ENCODE data around the gene MBD5. TPM values are rescaled to one million over a fixed set of nuclear protein-coding genes. Genes with fewer than 3 reads are reported as not detected.

MBD5 gene
- total RNA-seq, 2 donors from 2014 or later: 34.7 to 40.9 TPM

DNA sequence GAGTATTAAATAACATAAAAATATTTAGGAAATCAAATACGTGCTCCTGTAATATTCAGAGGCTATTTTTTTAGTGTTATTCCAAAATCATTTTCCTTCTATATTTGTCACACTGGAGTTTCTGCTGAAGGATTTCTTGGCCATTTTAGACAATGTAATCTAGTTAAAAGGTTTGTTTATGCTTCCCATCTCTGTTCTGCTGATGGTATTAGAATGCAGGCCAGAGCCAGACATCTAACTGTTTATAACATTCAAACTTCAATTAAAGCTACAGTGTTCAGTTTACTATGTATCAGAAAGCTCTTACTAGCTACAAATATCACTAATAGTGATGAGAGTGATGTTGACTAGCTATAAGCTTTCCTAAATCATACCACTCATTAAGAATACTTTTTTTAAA lies 7.9 kb downstream of the MBD5 start:
- DNase-seq (no peak), ATAC-seq (replicated peaks in 1 of 2) (no peak)
- Mint-ChIP-seq H3K27me3 (ENCODE audit: low read depth) (no peaks in the 10 kb centered on the region), H3K4me1 (ENCODE audit: low read depth) (peaks cover 22% of the 10 kb centered on the region), H3K27ac (no peak overlapping the region), H3K4me3 (no peak overlapping the region), H3K9me3 (no peaks in the 10 kb centered on the region), H3K36me3 (ENCODE audit: insufficient read depth in 2 of 2) (no peaks in the 10 kb centered on the region)

- no peak for ATAC-seq (replicated peaks in 1 of 2)
- H3K4me3 Mint-ChIP-seq: no peak overlapping the region
Measured at GRCh38 chr2:148031152-148031551, 10.3 kb downstream of the MBD5 start.

GRCh38 chr2:148032215-148032614 lies 11.3 kb downstream of the MBD5 start:
- Mint-ChIP-seq H3K36me3 (ENCODE audit: insufficient read depth in 2 of 2) (no peaks in the 10 kb centered on the region), H3K4me3 (no peak overlapping the region), H3K27ac (no peak overlapping the region), H3K27me3 (ENCODE audit: low read depth) (no peaks in the 10 kb centered on the region), H3K4me1 (ENCODE audit: low read depth) (peaks cover 5% of the 10 kb centered on the region), H3K9me3 (no peaks in the 10 kb centered on the region)
- no peak for DNase-seq
- no peak for ATAC-seq (replicated peaks in 1 of 2)

More at GRCh38 chr2:148031152-148031551, 10.3 kb downstream of the MBD5 start:
- Mint-ChIP-seq H3K9me3 (no peaks in the 10 kb centered on the region), H3K27ac (peak overlapping the region; percentile 28), H3K36me3 (ENCODE audit: insufficient read depth in 2 of 2) (no peaks in the 10 kb centered on the region), H3K4me1 (ENCODE audit: low read depth) (peaks cover 8% of the 10 kb centered on the region), H3K27me3 (ENCODE audit: low read depth) (no peaks in the 10 kb centered on the region)
- no peak for DNase-seq

DNA sequence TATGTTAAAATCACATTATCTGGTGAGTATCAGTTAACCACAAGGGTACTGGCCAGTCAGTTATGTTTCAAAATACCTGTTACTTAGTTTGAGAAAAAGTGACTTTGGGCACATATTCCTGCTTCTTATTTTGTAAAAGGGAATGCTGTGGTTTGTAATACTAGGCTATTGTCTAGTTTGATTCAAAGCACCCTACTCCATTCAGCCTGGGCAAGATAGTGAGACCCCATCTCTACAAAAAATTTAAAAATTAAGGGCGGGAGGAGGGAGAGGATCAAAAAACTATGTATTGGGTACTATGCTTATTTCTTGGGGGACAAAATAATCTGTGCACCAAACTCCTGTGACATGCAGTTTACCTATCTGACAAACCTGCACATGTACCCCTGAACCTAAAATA lies 18.9 kb downstream of the MBD5 start:
- ATAC-seq (replicated peaks in 1 of 2) (no peak), DNase-seq (no peak)
- no peak overlapping the region for H3K4me3 Mint-ChIP-seq
- H3K4me1 Mint-ChIP-seq (ENCODE audit: low read depth): peaks cover 5% of the 10 kb centered on the region
- no peaks in the 10 kb centered on the region for H3K27me3 Mint-ChIP-seq (ENCODE audit: low read depth)
- no peaks in the 10 kb centered on the region for H3K36me3 Mint-ChIP-seq (ENCODE audit: insufficient read depth in 2 of 2)
- H3K27ac Mint-ChIP-seq: no peak overlapping the region
- H3K9me3 Mint-ChIP-seq: no peaks in the 10 kb centered on the region

DNA sequence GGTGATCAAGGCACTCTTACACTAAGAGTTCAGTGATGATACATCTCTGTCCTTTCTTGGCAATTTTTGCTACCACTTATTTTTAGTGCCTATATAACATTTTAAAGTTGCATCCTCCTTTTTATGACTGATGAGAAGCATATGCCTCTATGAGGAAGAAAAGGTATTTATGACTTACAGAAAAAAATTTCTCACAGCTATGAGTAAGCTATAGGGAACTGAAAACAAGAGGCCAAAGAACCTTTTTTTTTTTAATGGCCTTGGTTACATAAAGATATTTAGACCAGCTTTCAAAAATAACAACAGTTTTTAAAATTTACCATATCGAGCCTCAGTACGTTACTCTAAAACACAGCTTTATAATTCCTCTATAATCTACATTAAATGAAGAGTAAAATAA lies 21.3 kb downstream of the MBD5 start:
- DNase-seq: no peak
- H3K9me3 Mint-ChIP-seq: no peaks in the 10 kb centered on the region
- peaks cover 11% of the 10 kb centered on the region for H3K4me1 Mint-ChIP-seq (ENCODE audit: low read depth)
- no peak overlapping the region for H3K4me3 Mint-ChIP-seq
- no peaks in the 10 kb centered on the region for H3K27me3 Mint-ChIP-seq (ENCODE audit: low read depth)
- no peak overlapping the region for H3K27ac Mint-ChIP-seq
- ATAC-seq (replicated peaks in 1 of 2): no peak
- no peaks in the 10 kb centered on the region for H3K36me3 Mint-ChIP-seq (ENCODE audit: insufficient read depth in 2 of 2)

DNA sequence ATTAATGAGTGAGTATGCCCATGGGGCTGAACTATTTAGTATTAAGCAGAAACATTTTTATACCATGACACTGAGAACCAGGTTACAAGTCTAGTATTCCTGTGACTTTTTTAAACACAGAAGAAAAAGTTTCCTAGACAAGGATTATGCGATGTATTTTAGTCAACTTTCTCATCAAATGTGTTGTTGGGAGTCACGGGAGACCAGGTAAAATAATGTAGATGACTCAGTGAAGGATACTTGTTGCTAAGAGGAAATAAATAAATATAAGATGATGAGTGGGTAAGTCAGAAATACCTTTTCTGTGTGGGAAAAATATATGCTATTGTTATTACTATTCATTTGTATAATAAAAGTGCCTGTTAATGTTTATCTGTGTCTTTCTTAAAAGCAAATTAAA lies 23.4 kb downstream of the MBD5 start:
- no peaks in the 10 kb centered on the region for H3K36me3 Mint-ChIP-seq (ENCODE audit: insufficient read depth in 2 of 2)
- H3K9me3 Mint-ChIP-seq: no peaks in the 10 kb centered on the region
- no peak overlapping the region for H3K4me3 Mint-ChIP-seq
- peaks cover 29% of the 10 kb centered on the region for H3K4me1 Mint-ChIP-seq (ENCODE audit: low read depth)
- no peak overlapping the region for H3K27ac Mint-ChIP-seq
- H3K27me3 Mint-ChIP-seq (ENCODE audit: low read depth): no peaks in the 10 kb centered on the region
- DNase-seq (no peak), ATAC-seq (replicated peaks in 1 of 2) (no peak)

GRCh38 chr2:148046802-148047201 lies 25.9 kb downstream of the MBD5 start:
- Mint-ChIP-seq H3K27ac (no peak overlapping the region), H3K9me3 (no peaks in the 10 kb centered on the region), H3K4me1 (ENCODE audit: low read depth) (peaks cover 29% of the 10 kb centered on the region), H3K4me3 (no peak overlapping the region), H3K27me3 (ENCODE audit: low read depth) (no peaks in the 10 kb centered on the region), H3K36me3 (ENCODE audit: insufficient read depth in 2 of 2) (no peaks in the 10 kb centered on the region)
- no peak for DNase-seq
- ATAC-seq (replicated peaks in 1 of 2): no peak

DNA sequence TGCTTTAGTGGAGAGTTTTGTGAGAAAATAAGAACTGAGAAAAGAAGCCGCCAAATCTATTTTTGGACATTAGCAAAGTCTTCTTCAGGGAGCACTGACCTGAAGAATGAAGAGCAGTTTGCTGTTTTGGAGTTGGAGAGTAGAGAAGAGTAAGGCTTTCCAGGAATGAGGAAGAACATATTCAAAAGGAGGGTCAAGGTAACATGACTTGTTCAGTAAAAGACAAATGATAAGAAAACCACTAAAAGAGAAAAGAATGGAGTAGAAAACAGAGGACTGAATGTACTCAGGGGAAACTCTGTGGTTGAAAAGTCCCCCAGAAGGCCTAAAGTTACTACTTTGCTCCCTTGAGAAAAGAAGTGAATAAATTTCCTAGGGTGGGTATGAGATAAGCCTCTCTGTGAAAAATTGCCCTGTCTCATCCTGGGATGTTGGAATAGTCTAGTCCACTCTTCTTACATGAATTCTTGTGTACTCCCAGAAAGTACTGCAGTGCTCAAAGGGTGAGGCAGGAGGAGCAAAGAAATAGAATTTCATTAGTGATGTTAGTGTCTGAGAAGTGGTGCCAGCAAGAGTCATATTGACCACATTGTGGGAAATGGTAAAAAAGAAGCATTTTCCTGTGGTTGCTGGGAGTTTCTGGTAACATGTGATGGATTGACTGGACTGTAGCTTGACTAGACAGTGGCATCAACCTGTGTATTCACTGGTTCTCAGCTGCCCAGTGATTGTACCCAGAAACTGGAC lies 27.8 kb downstream of the MBD5 start:
- peak; percentile 66 to 75 for ATAC-seq (replicated peaks in 1 of 2)
- peaks cover 29% of the 10 kb centered on the region for H3K4me1 Mint-ChIP-seq (ENCODE audit: low read depth)
- H3K36me3 Mint-ChIP-seq (ENCODE audit: insufficient read depth in 2 of 2): no peaks in the 10 kb centered on the region
- DNase-seq: peak in 1 of 2 donors; percentile 13
- no peaks in the 10 kb centered on the region for H3K27me3 Mint-ChIP-seq (ENCODE audit: low read depth)
- peak overlapping the region; percentile 74 for H3K27ac Mint-ChIP-seq
- H3K4me3 Mint-ChIP-seq: peak overlapping the region in 1 of 2 donors; percentile 5
- no peaks in the 10 kb centered on the region for H3K9me3 Mint-ChIP-seq

- peaks cover 29% of the 10 kb centered on the region for H3K4me1 Mint-ChIP-seq (ENCODE audit: low read depth)
- H3K27me3 Mint-ChIP-seq (ENCODE audit: low read depth): no peaks in the 10 kb centered on the region
- no peaks in the 10 kb centered on the region for H3K9me3 Mint-ChIP-seq
- no peak for DNase-seq
- ATAC-seq (replicated peaks in 1 of 2): no peak
- H3K4me3 Mint-ChIP-seq: no peak overlapping the region
- H3K27ac Mint-ChIP-seq: no peak overlapping the region
- H3K36me3 Mint-ChIP-seq (ENCODE audit: insufficient read depth in 2 of 2): peaks cover 0 to 2% of the 10 kb centered on the region in 2 donors
Measured at GRCh38 chr2:148049284-148049683, 28.4 kb downstream of the MBD5 start.

DNA sequence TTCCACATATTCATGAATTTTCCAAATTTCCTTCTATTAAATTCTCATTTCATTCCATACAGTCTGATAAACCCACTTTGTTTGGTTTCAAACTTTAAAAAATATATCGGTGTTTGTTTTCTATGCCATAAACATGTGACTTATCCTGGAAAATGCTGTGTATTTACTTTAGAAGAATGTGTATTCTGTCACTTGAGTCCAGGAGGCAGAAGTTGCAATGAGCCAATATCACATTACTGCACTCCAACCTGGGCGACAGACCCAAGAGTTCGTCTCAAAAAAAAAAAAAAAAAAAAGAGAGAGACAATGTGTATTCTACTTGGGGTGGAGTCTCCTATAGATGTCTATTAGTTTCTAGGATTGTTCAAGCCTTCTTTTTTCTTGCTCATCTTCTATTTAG lies 31.8 kb downstream of the MBD5 start:
- Mint-ChIP-seq H3K4me3 (no peak overlapping the region), H3K27ac (no peak overlapping the region), H3K9me3 (no peaks in the 10 kb centered on the region), H3K36me3 (ENCODE audit: insufficient read depth in 2 of 2) (peaks cover 0 to 2% of the 10 kb centered on the region in 2 donors), H3K4me1 (ENCODE audit: low read depth) (peaks cover 13% of the 10 kb centered on the region), H3K27me3 (ENCODE audit: low read depth) (no peaks in the 10 kb centered on the region)
- DNase-seq (no peak), ATAC-seq (replicated peaks in 1 of 2) (no peak)

DNA sequence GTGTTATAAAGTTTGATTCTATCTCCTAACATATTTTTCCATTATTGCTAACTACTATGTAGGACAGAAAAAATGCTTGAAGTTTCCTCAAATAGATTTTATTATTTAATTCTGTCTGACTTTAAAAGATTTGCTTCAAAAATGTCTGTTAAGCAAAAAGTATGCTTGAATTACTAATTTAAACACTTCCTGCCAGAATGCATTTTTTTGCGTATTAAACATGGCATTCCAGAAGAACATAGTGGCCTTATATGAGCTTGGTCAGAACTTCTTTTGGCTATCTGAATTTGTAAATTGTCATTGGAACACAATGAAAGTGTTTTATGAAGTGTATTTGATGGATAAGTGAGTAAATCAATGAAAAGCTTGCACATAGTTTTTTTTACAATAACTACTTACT lies 37.8 kb downstream of the MBD5 start:
- no peaks in the 10 kb centered on the region for H3K27me3 Mint-ChIP-seq (ENCODE audit: low read depth)
- H3K27ac Mint-ChIP-seq: no peak overlapping the region
- no peak for DNase-seq
- H3K4me1 Mint-ChIP-seq (ENCODE audit: low read depth): no peaks in the 10 kb centered on the region
- no peak for ATAC-seq (replicated peaks in 1 of 2)
- no peaks in the 10 kb centered on the region for H3K9me3 Mint-ChIP-seq
- peaks cover 0 to 2% of the 10 kb centered on the region in 2 donors for H3K36me3 Mint-ChIP-seq (ENCODE audit: insufficient read depth in 2 of 2)
- no peak overlapping the region for H3K4me3 Mint-ChIP-seq

DNA sequence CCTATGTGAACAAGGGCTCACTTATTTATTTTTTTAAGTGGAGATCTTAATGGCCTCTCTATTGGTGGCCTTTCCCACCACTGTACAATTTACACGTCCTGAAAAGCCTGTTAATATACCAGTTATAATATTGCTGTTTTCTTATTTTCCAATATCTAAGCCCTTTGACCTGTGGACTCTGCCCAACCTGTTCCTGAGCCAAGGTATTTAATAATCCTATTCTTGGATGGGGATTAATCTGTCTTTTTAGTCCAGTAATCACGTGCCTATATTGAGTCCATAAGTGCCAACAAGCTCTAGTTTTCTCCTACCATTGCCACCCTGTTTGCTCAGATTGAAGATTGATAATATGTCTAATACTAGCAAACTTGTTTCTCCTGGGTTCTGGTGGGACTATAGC lies 42.7 kb downstream of the MBD5 start:
- Mint-ChIP-seq H3K27me3 (ENCODE audit: low read depth) (no peaks in the 10 kb centered on the region), H3K9me3 (no peaks in the 10 kb centered on the region), H3K4me3 (no peak overlapping the region), H3K4me1 (ENCODE audit: low read depth) (no peaks in the 10 kb centered on the region), H3K36me3 (ENCODE audit: insufficient read depth in 2 of 2) (peaks cover 0 to 4% of the 10 kb centered on the region in 2 donors), H3K27ac (no peak overlapping the region)
- ATAC-seq (replicated peaks in 1 of 2): no peak
- no peak for DNase-seq

DNA sequence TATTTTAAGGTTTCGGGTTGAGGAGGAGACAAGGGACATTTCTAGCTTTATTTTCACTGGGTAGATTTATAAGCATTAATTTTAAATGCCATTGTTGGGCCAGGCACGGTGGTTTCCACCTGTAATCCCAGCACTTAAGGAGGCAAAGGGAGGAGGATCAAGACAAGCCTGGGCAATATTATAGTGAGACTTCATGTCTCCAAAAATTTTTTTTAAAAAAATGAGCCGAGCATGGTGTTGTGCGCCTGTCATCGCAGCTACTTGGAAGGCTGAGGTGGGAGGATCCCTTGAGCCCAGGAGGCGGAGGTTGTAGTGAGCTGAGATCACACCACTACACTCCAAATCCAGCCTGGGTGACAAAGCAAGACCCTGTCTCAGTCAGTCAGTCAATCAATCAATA lies 45.0 kb downstream of the MBD5 start:
- Mint-ChIP-seq H3K4me1 (ENCODE audit: low read depth) (no peaks in the 10 kb centered on the region), H3K27ac (no peak overlapping the region), H3K36me3 (ENCODE audit: insufficient read depth in 2 of 2) (peaks cover 0 to 4% of the 10 kb centered on the region in 2 donors), H3K27me3 (ENCODE audit: low read depth) (no peaks in the 10 kb centered on the region), H3K4me3 (no peak overlapping the region), H3K9me3 (no peaks in the 10 kb centered on the region)
- DNase-seq: no peak
- no peak for ATAC-seq (replicated peaks in 1 of 2)

GRCh38 chr2:148067801-148068200 lies 46.9 kb downstream of the MBD5 start:
- H3K4me3 Mint-ChIP-seq: no peak overlapping the region
- no peaks in the 10 kb centered on the region for H3K9me3 Mint-ChIP-seq
- H3K27me3 Mint-ChIP-seq (ENCODE audit: low read depth): no peaks in the 10 kb centered on the region
- no peak for DNase-seq
- no peak for ATAC-seq (replicated peaks in 1 of 2)
- H3K36me3 Mint-ChIP-seq (ENCODE audit: insufficient read depth in 2 of 2): peaks cover 0 to 4% of the 10 kb centered on the region in 2 donors
- H3K27ac Mint-ChIP-seq: no peak overlapping the region
- no peaks in the 10 kb centered on the region for H3K4me1 Mint-ChIP-seq (ENCODE audit: low read depth)
